Measurements from ENCODE around the gene ORMDL3.
"Not testable (repeated sequence)": the region's sequence is repeated elsewhere in the genome, so short reads cannot be mapped to it uniquely, and the experiment has no call there.

The ORMDL3 gene

DNA sequence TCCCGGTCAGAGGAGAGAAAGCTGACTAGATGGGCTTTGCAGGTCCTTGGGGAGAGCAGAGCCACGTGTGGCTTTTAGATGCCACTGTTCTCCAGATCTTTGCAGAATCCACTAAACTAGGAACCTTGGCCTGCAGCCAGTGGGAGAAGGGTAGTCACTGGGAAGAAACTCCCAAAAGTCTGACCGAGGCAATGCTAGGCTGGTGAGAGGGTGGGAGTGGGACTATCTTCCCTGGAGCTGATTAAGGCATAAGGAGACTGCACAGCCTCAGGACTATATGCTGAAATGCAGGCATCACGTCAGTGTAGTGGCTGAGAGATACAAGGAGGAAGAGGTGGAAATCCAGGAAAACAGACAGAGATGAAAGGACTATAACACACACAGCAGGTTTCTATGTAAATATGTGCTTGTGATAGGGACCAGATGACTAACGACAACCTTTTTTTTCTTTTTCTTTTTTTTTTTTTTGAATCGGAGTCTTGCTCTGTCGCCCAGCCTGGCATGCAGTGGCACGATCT, 33.2 kb upstream of the ORMDL3 start:
- no peak for ATAC-seq (ENCODE audit: low read depth)
- no peaks in the 10 kb centered on the region for H3K36me3 Mint-ChIP-seq
- no peak overlapping the region for H3K4me3 Mint-ChIP-seq
- DNase-seq (ENCODE audit: low spot score in 2 of 2), result no peak
- peaks cover 25% of the 10 kb centered on the region for H3K4me1 Mint-ChIP-seq
- no peak overlapping the region for H3K27ac Mint-ChIP-seq
- no peaks in the 10 kb centered on the region for H3K9me3 Mint-ChIP-seq
- no peaks in the 10 kb centered on the region for H3K27me3 Mint-ChIP-seq

DNA sequence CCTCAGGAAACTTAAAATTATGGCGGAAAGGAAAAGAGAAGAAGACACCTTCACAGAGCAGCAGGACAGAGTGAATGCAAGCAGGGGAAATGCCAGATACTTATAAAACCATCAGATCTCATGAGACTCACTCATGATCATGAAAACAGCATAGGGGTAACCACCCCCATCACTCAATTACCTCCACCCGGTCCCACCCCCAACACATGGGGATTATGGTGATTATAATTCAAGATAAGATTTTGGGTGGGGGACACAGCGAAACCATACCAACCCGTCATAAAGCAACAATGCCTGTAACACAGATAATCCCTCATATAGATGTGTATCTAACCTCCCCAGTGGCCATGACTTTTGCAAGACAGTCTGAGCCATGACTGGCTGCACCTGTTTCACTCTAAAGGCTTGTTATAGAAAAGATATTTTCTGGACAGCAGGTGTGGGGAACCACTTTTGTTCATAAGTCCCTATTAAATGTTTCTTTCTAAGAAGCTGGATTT, 28.4 kb upstream of the ORMDL3 start:
- peaks cover 33% of the 10 kb centered on the region for H3K4me1 Mint-ChIP-seq

DNA sequence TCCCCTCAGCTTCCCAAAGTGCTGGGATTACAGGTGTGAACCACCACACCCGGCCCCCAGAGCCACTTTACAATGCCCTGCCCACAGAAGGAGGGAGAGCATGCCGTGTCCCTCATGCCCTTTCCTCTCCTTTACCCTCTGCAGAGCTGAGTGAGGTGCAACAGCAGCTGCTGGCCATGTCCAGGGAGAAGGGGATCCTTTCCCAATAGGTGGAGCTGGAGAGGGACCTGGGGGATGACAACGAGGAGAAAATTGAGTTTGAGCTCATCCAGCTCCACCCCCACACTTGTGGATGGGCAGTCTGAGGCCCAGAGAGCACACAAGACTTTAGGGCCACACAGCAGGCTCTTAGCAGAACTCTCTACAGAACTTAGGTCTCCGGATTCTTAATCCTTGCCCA, 27.5 kb upstream of the ORMDL3 start:
- H3K4me3 Mint-ChIP-seq, result no peak overlapping the region
- DNase-seq (ENCODE audit: low spot score in 2 of 2), result no peak
- ATAC-seq (ENCODE audit: low read depth), result no peak
- H3K4me1 Mint-ChIP-seq, result peaks cover 32% of the 10 kb centered on the region
- no peaks in the 10 kb centered on the region for H3K9me3 Mint-ChIP-seq
- no peak overlapping the region for H3K27ac Mint-ChIP-seq
- no peaks in the 10 kb centered on the region for H3K36me3 Mint-ChIP-seq
- no peaks in the 10 kb centered on the region for H3K27me3 Mint-ChIP-seq

More for the DNA sequence above, 28.4 kb upstream of the ORMDL3 start:
- ATAC-seq (ENCODE audit: low read depth) (no peak), DNase-seq (ENCODE audit: low spot score in 2 of 2) (no peak)
- peak overlapping the region; percentile 39 for H3K27ac Mint-ChIP-seq
- H3K4me3 Mint-ChIP-seq, result no peak overlapping the region
- H3K27me3 Mint-ChIP-seq, result no peaks in the 10 kb centered on the region
- no peaks in the 10 kb centered on the region for H3K9me3 Mint-ChIP-seq
- no peaks in the 10 kb centered on the region for H3K36me3 Mint-ChIP-seq

DNA sequence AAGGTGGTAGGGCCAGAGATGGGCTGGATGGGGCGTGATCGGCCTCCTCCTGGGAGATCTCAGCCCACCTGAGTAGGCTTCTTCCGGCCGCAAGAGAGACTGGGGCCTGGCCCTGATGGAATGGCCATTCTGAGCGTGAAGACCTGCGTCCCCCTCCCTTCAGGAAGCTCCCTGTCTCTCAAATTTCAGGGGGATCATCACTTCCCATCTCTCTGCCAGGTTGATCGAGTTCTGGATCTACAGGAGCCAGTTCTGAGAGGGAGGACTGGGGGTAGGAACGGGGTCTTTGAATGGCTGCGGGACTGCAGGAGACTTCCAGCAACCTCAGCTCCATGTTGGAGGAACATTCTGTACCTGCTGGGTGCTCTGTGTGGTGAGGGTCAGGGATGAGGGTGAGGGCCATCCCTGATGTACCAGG, 26.1 kb upstream of the ORMDL3 start:
- ATAC-seq (ENCODE audit: low read depth) (no peak), DNase-seq (ENCODE audit: low spot score in 2 of 2) (no peak)
- Mint-ChIP-seq H3K36me3 (no peaks in the 10 kb centered on the region), H3K9me3 (no peaks in the 10 kb centered on the region), H3K4me1 (peaks cover 35% of the 10 kb centered on the region), H3K27me3 (no peaks in the 10 kb centered on the region), H3K27ac (peak overlapping the region; percentile 83), H3K4me3 (peak overlapping the region; percentile 88)

DNA sequence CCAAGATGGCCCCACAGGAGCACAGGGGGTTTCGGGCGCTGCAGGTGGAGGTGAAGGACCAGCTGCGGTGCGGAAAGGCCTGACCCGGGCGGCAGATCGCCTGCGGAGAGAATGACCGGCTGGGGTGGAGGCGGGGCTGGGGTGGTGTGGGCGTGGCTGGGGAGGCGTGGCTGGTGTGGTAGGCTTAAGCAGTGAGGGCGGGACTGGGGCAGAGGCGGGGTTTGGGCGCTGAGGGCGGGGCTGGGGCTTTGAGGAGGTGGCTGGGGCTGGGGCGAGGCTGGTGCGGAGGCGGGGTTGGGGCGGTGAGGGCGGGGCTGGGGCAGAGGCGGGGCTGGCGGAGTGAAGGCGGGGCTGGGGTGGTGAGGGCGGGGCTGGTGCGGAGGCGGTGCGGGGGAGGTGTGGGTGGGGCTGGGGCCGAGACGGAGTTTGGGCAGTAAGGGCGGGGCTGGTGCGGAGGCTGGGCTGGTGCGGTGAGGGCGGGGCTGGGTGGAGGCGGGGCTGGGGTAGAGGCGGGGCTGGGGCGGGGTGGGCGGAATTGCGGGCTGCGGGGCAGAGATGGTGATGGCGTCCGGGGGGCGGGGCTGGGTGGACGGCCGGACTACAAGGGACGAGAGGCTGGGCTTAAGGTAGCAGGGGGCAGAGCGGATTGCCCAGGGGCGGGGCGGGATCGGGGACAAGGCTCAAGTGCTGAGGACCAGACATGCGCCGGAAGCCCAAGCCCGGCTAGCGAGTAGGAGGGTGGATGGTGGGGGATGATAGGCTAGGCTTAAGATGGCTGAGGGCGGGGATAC, 25.5 kb upstream of the ORMDL3 start:
- peak overlapping the region; percentile 83 for H3K27ac Mint-ChIP-seq
- peak; percentile 79 for ATAC-seq (ENCODE audit: low read depth)
- peak overlapping the region; percentile 88 for H3K4me3 Mint-ChIP-seq
- peaks cover 38% of the 10 kb centered on the region for H3K4me1 Mint-ChIP-seq
- no peaks in the 10 kb centered on the region for H3K27me3 Mint-ChIP-seq
- no peaks in the 10 kb centered on the region for H3K9me3 Mint-ChIP-seq
- no peaks in the 10 kb centered on the region for H3K36me3 Mint-ChIP-seq
- peak; percentile 86 to 88 for DNase-seq (ENCODE audit: low spot score in 2 of 2)

DNA sequence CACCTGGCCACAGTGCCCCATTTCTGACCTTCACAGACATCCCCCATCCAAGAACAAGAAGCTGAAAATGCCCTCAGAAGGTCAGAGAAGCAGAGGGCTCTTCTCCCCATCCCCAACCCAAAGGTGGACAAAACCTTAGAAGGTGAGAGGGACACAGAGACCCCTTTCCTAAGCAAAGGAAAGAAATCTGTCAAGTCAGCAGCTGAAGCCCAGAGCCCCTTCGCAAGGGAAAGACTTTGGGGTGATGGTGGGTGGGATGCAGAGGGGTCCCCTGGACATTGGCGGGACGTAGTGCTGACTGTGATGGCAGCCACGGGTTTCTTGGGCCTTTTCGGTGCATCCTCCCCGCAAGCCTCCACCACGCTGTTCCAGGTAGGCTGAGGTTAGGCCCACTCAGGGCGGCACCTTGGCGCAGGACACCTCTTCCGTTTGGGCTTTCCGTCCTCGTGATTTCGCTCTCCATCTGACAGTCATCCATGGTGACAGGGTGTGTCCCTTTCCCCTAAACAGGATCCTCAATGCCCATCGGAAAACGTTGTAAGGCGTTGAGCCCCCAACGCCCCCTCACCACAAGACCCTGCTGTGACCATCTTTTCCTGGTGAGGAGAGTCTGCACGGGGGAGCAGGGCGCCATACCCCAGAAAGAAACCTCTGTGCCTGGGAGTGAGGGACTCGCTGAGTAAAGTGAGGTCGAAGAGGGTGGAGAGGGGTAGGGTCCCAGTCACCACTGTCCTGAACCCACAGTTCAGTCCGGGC, 24.7 kb upstream of the ORMDL3 start:
- H3K4me3 Mint-ChIP-seq, result peak overlapping the region; percentile 79
- no peaks in the 10 kb centered on the region for H3K36me3 Mint-ChIP-seq
- H3K9me3 Mint-ChIP-seq, result no peaks in the 10 kb centered on the region
- no peak for ATAC-seq (ENCODE audit: low read depth)
- DNase-seq (ENCODE audit: low spot score in 2 of 2), result no peak
- H3K27ac Mint-ChIP-seq, result no peak overlapping the region
- peaks cover 41% of the 10 kb centered on the region for H3K4me1 Mint-ChIP-seq
- no peaks in the 10 kb centered on the region for H3K27me3 Mint-ChIP-seq

DNA sequence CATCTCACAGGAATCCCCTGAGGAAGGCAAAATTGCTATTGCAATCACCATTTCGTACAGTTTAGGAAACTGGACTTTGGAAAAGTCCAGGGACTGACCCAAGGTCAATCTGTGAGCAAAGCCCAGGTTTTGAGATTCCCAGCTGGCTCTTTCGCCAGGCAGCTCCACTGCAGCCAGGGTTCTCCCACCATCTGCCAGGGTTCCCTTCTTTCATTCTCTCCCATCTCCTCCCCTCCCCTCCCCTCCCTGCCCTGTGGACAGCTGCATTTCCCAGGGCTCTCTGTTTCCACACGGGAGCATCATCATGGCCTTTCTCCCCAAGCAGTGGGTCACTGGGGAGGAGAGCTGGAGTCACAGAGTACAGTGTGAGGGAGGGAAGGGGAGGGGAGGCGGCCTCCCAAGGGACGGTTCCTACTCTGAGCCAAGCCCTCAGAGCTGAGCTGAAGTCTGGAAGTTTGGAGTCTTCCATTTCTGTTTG, 23.5 kb upstream of the ORMDL3 start:
- Mint-ChIP-seq H3K36me3 (no peaks in the 10 kb centered on the region), H3K4me3 (no peak overlapping the region), H3K27me3 (no peaks in the 10 kb centered on the region), H3K9me3 (no peaks in the 10 kb centered on the region), H3K27ac (no peak overlapping the region), H3K4me1 (peaks cover 37% of the 10 kb centered on the region)
- ATAC-seq (ENCODE audit: low read depth), result no peak
- no peak for DNase-seq (ENCODE audit: low spot score in 2 of 2)

DNA sequence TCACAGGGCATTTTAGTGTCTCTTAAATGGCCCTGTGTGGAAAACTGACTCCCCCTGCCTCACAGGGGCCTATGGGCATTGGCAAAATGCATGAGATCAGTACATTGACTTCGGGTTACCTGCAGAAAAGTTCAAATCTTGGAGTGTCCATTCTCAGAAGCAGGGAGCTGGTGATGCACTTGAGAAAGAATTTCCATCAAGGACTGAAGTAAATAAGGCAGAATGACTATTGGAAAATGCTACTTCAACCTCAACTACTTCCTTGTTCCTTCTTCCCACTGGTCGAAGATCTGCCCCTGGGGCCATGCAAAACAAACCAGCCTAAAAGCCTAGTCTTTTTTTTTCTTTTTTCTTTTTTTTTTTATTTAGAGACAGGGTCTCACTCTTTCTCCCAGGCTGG, 21.6 kb upstream of the ORMDL3 start:
- ATAC-seq (ENCODE audit: low read depth) (no peak), DNase-seq (ENCODE audit: low spot score in 2 of 2) (no peak)
- H3K4me3 Mint-ChIP-seq, result no peak overlapping the region
- peaks cover 29% of the 10 kb centered on the region for H3K4me1 Mint-ChIP-seq
- H3K9me3 Mint-ChIP-seq, result no peaks in the 10 kb centered on the region
- H3K27me3 Mint-ChIP-seq, result no peaks in the 10 kb centered on the region
- H3K27ac Mint-ChIP-seq, result peak overlapping the region; percentile 41
- no peaks in the 10 kb centered on the region for H3K36me3 Mint-ChIP-seq

DNA sequence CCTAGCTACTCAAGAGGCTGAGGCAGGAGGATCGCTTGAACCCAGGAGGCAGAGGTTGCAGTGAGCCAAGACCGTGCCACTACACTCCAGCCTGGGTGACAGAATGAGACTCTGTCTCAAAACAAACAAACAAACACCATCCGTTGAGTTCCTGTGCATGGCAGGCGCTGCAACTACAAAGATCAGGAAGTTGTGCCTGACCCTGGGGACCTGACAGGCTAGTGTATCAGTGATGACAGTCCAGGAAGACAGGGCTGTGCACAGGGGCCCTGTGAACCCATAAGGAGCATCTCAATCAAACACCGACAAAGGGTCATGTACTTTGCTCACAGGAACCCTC, 21.1 kb upstream of the ORMDL3 start:
- not testable (repeated sequence) for H3K36me3 Mint-ChIP-seq; DNase-seq (ENCODE audit: low spot score in 2 of 2); H3K27me3 Mint-ChIP-seq; H3K9me3 Mint-ChIP-seq; H3K4me3 Mint-ChIP-seq
- H3K27ac Mint-ChIP-seq, result peak overlapping the region; percentile 41
- peak; percentile 9 for ATAC-seq (ENCODE audit: low read depth)
- peaks cover 27% of the 10 kb centered on the region for H3K4me1 Mint-ChIP-seq

DNA sequence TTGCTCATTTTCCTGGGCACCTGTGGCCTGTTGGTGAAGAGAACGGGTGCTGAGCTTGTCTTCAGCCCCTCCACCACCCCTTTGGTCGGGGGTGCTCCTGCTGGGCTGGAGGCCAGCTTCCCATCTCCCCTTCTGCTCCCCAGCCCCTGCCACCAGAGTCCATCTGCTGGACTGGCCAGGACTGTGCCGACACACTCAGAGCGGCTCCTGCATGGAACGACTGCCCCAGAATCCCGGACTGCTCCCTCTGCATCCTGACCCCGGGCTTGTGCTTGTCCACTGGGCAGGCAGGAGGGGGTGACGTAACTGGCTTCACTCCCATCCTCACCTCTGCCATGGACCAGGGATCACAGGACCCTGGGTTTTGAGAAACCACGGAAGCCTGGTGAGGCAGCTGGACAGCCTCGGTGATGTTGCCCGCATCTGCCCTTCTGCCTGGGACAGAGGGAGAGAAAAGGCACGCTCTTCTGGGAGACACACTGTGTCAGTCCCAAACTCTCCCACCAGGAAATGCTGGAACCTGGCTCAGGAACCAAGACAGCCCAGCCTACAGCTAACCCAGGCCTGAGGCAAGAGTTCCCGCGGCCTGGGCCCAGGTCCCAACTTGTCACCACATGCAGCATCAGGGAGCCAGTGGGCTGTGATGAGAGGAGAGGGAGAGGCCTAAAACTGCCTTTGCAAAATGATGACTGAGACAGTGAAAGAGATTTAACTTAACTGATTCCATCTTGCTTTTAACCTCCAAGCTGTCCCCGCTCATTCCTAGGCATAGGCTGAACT, 19.3 kb upstream of the ORMDL3 start:
- Mint-ChIP-seq H3K4me3 (no peak overlapping the region), H3K27ac (no peak overlapping the region), H3K9me3 (no peaks in the 10 kb centered on the region), H3K27me3 (no peaks in the 10 kb centered on the region), H3K36me3 (no peaks in the 10 kb centered on the region), H3K4me1 (peaks cover 16% of the 10 kb centered on the region)
- no peak for DNase-seq (ENCODE audit: low spot score in 2 of 2)
- no peak for ATAC-seq (ENCODE audit: low read depth)

DNA sequence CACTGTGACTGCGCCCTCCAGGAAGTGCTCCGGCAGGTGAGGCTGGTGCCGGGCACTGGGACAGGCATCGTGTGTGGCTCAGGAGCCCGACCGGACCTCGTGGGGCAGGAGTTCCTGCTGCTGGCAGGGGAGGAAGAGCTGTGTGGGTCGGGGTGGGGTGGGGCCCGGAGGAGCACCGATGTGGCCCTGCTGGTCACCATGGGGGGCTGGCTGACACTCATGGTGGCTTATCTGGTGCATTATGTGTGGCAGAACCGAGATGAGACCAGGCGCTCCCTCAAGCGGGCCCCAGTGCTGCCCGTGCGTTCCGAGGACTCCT, 17.0 kb upstream of the ORMDL3 start:
- Mint-ChIP-seq H3K36me3 (no peaks in the 10 kb centered on the region), H3K27ac (no peak overlapping the region), H3K9me3 (no peaks in the 10 kb centered on the region), H3K4me1 (peaks cover 20% of the 10 kb centered on the region), H3K27me3 (no peaks in the 10 kb centered on the region), H3K4me3 (no peak overlapping the region)
- DNase-seq (ENCODE audit: low spot score in 2 of 2) (no peak), ATAC-seq (ENCODE audit: low read depth) (no peak)

DNA sequence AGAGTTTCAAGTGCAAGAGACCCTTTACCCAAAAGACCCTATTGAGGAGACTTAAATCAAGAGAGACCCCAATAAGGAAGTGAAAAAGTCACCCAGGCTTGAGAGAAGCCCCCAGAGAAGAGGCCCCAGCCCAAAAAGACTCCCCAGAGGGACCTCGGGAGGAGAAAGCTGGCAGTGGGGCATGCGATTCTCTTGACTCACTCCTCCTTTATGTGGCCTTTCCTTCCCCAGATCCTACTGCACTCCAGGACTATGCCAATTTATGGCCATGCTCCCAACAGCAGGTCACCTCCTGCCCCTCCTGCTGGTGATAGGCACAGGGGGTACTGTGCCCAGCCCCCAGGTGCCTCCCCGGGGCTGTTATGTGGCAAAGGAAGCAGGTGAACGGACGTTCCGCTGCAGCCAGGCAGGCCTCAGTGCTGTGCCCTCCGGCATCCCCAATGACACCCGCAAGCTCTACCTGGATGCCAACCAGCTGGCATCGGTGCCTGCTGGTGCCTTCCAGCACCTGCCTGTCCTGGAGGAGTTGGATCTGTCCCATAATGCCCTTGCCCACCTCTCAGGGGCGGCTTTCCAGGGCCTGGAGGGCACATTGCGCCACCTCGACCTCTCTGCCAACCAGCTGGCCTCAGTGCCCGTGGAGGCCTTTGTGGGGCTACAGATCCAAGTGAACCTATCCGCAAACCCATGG, 16.4 kb upstream of the ORMDL3 start:
- no peaks in the 10 kb centered on the region for H3K9me3 Mint-ChIP-seq
- ATAC-seq (ENCODE audit: low read depth), result no peak

DNA sequence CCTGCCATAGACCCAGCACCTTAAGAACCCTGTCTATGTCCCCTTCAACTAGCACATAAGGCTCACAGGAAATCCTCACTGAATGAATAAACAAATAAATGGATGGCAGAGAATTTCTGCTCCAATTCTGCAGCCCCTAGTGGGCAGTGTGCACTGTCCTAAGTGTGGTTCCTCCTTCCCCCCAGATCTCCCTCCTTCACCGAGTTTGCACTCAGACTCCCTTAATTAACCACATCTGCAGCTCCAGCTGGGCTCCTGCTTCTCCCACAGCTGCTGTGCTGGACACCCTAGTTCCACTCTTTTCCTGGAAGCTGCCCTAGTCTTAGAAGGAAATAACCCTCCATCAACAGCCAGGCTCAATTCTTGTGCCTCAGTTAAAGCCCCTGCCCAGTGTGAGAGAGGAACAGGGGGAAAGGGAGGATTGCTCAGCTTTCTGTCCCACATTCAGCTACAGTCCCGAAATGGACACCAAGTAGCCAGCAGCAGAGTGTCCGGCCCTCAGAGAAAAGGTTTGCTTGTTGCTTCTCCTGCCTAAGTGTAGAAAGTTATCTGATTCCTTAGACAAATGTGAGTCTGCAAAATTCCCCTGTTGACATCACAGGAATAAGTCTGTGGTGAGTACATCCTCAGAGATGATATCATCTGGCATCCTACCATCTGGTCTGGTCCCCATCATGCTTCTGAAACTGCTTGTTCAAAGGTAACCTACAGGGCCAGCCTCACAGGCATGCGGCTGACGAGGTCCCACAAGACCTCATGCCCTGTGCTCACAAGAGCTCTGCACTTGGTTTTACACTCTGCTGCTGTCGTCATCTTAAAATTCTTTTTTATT, 12.4 kb upstream of the ORMDL3 start:
- H3K27me3 Mint-ChIP-seq, result no peaks in the 10 kb centered on the region
- H3K9me3 Mint-ChIP-seq, result no peaks in the 10 kb centered on the region
- no peak overlapping the region for H3K4me3 Mint-ChIP-seq
- ATAC-seq (ENCODE audit: low read depth) (peak; percentile 81), DNase-seq (ENCODE audit: low spot score in 2 of 2) (no peak)
- peaks cover 17% of the 10 kb centered on the region for H3K4me1 Mint-ChIP-seq
- no peak overlapping the region for H3K27ac Mint-ChIP-seq
- no peaks in the 10 kb centered on the region for H3K36me3 Mint-ChIP-seq

More for the DNA sequence above, 16.4 kb upstream of the ORMDL3 start:
- Mint-ChIP-seq H3K4me3 (no peak overlapping the region), H3K36me3 (no peaks in the 10 kb centered on the region), H3K27me3 (no peaks in the 10 kb centered on the region), H3K27ac (no peak overlapping the region), H3K4me1 (peaks cover 22% of the 10 kb centered on the region)
- no peak for DNase-seq (ENCODE audit: low spot score in 2 of 2)

Measured in memory B cell (primary cell).